K562 (cell line): ENCODE measurements around the gene TAC3. TPM values are rescaled to one million over a fixed set of nuclear protein-coding genes. Genes with fewer than 3 reads are reported as not detected.

Source experiments
- CBFA2T3 ChIP-seq: fragments of 450-650 bp; IDR thresholded peaks from 2 replicates; pipeline ENCODE4 v1.6.1; 2017
- MEF2A ChIP-seq: IDR thresholded peaks from 2 replicates; pipeline ENCODE4 v1.6.1; 2011; ENCODE audit warnings: low read depth, mild to moderate bottlenecking, low read length, moderate library complexity; ENCODE audit not compliant: control insufficient read depth
- NR2C2 ChIP-seq, 2 experiments: fragments of 200-800 bp in 1 of 2; sonication (Bioruptor generic) in 1 of 2; sonication (generic) in 1 of 2; formaldehyde crosslinking in 1 of 2; IDR thresholded peaks; 2 replicates each; pipeline versions ENCODE4 v1.6.1 to v1.8.0; 2016 to 2022; ENCODE audit warnings: mild to moderate bottlenecking in 1 of 2, missing compliant biosample characterization in 1 of 2, missing genetic modification characterization in 1 of 2, missing genetic modification reagents in 1 of 2
- PML ChIP-seq: IDR thresholded peaks from 2 replicates; pipeline ENCODE4 v1.6.1; 2012; ENCODE audit warnings: low read length, inconsistent platforms
- TGIF2 ChIP-seq: sonication (generic); formaldehyde crosslinking; IDR thresholded peaks from 2 replicates; pipeline ENCODE4 v1.8.1; 2022; ENCODE audit warnings: mild to moderate bottlenecking, missing genetic modification reagents, moderate library complexity
- ZBTB7A ChIP-seq: IDR thresholded peaks from 2 replicates; pipeline ENCODE4 v1.6.1; 2011; ENCODE audit warnings: low read depth, mild to moderate bottlenecking, low read length, moderate library complexity, borderline replicate concordance; ENCODE audit not compliant: control insufficient read depth
- polyA plus RNA-seq, 8 experiments: library from polyadenylated mRNA; depleted of rRNA in 4 of 8; stranded (reverse) in 5 of 8; unstranded in 3 of 8; fragments of >200 nt; fragmentation: Nextera tagmentation in 2 of 8; fragmentation: Illumina TruSeq in 1 of 8; extraction: Ambion mirVana in 2 of 8; extraction: Trizol in 1 of 8; gene quantifications; 2 replicates each; pipeline versions ENCODE4 v1.2.1 to v1.2.3, GENCODE V29; 2011 to 2014; ENCODE audit warnings: inconsistent platforms in 1 of 8, missing spikeins in 1 of 8
- total RNA-seq, 7 experiments: library from RNA; depleted of rRNA in 6 of 7; stranded (reverse); fragments of >200 nt in 6 of 7; fragmentation: Illumina TruSeq in 2 of 7; extraction: Trizol in 2 of 7; gene quantifications; 2 replicates each; pipeline versions ENCODE4 v1.2.1 to v1.2.3, GENCODE V29; 2011 to 2021; ENCODE audit warnings: low replicate concordance in 1 of 7
- TF ChIP-seq, protein P1 (sequence below): fragments of 450-650 bp; IDR thresholded peaks from 2 replicates; pipeline ENCODE4 v1.6.1; 2016; ENCODE audit warnings: mild to moderate bottlenecking, moderate library complexity
- TF ChIP-seq, protein P2 (sequence below): fragments of 250-450 bp; sonication (Bioruptor Pico); IDR thresholded peaks from 2 replicates; pipeline ENCODE4 v1.4.0; 2020; ENCODE audit warnings: mild to moderate bottlenecking, moderate library complexity, borderline replicate concordance
- TF ChIP-seq, protein P3 (sequence below), 2 experiments: fragments of 200-800 bp in 1 of 2; sonication (Bioruptor generic) in 1 of 2; sonication (generic) in 1 of 2; formaldehyde crosslinking in 1 of 2; IDR thresholded peaks in 1 of 2; conservative IDR thresholded peaks in 1 of 2; 2 replicates each; pipeline versions ENCODE4 v1.5.0 to v1.6.1; 2016 to 2020; ENCODE audit warnings: missing compliant biosample characterization in 1 of 2, missing genetic modification characterization in 1 of 2, missing genetic modification reagents in 1 of 2

Gene TAC3
- total and polyA plus RNA-seq, 9 of the 15 experiments (the other 6 are each of a cell fraction or from before 2014, with no cell fraction given): 0.29 to 2.8 (median 1.4) TPM

GRCh38 chr12:57005980-57006808, 10.1 kb downstream of the TAC3 start, which contains the start of gene ZBTB39 (continued):
- TF ChIP-seq, protein P1, sequence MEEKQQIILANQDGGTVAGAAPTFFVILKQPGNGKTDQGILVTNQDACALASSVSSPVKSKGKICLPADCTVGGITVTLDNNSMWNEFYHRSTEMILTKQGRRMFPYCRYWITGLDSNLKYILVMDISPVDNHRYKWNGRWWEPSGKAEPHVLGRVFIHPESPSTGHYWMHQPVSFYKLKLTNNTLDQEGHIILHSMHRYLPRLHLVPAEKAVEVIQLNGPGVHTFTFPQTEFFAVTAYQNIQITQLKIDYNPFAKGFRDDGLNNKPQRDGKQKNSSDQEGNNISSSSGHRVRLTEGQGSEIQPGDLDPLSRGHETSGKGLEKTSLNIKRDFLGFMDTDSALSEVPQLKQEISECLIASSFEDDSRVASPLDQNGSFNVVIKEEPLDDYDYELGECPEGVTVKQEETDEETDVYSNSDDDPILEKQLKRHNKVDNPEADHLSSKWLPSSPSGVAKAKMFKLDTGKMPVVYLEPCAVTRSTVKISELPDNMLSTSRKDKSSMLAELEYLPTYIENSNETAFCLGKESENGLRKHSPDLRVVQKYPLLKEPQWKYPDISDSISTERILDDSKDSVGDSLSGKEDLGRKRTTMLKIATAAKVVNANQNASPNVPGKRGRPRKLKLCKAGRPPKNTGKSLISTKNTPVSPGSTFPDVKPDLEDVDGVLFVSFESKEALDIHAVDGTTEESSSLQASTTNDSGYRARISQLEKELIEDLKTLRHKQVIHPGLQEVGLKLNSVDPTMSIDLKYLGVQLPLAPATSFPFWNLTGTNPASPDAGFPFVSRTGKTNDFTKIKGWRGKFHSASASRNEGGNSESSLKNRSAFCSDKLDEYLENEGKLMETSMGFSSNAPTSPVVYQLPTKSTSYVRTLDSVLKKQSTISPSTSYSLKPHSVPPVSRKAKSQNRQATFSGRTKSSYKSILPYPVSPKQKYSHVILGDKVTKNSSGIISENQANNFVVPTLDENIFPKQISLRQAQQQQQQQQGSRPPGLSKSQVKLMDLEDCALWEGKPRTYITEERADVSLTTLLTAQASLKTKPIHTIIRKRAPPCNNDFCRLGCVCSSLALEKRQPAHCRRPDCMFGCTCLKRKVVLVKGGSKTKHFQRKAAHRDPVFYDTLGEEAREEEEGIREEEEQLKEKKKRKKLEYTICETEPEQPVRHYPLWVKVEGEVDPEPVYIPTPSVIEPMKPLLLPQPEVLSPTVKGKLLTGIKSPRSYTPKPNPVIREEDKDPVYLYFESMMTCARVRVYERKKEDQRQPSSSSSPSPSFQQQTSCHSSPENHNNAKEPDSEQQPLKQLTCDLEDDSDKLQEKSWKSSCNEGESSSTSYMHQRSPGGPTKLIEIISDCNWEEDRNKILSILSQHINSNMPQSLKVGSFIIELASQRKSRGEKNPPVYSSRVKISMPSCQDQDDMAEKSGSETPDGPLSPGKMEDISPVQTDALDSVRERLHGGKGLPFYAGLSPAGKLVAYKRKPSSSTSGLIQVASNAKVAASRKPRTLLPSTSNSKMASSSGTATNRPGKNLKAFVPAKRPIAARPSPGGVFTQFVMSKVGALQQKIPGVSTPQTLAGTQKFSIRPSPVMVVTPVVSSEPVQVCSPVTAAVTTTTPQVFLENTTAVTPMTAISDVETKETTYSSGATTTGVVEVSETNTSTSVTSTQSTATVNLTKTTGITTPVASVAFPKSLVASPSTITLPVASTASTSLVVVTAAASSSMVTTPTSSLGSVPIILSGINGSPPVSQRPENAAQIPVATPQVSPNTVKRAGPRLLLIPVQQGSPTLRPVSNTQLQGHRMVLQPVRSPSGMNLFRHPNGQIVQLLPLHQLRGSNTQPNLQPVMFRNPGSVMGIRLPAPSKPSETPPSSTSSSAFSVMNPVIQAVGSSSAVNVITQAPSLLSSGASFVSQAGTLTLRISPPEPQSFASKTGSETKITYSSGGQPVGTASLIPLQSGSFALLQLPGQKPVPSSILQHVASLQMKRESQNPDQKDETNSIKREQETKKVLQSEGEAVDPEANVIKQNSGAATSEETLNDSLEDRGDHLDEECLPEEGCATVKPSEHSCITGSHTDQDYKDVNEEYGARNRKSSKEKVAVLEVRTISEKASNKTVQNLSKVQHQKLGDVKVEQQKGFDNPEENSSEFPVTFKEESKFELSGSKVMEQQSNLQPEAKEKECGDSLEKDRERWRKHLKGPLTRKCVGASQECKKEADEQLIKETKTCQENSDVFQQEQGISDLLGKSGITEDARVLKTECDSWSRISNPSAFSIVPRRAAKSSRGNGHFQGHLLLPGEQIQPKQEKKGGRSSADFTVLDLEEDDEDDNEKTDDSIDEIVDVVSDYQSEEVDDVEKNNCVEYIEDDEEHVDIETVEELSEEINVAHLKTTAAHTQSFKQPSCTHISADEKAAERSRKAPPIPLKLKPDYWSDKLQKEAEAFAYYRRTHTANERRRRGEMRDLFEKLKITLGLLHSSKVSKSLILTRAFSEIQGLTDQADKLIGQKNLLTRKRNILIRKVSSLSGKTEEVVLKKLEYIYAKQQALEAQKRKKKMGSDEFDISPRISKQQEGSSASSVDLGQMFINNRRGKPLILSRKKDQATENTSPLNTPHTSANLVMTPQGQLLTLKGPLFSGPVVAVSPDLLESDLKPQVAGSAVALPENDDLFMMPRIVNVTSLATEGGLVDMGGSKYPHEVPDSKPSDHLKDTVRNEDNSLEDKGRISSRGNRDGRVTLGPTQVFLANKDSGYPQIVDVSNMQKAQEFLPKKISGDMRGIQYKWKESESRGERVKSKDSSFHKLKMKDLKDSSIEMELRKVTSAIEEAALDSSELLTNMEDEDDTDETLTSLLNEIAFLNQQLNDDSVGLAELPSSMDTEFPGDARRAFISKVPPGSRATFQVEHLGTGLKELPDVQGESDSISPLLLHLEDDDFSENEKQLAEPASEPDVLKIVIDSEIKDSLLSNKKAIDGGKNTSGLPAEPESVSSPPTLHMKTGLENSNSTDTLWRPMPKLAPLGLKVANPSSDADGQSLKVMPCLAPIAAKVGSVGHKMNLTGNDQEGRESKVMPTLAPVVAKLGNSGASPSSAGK: no peak
- TF ChIP-seq ZBTB7A (peak; percentile 96), TGIF2 (CRISPR knock-in tag) (no peak), MEF2A (no peak), CBFA2T3 (no peak), NR2C2 (CRISPR knock-in tag; IDR thresholded peaks at IDR 0.05) (no peak), NR2C2 (tag; IDR thresholded peaks at IDR 0.05) (peak; percentile 42; the same call in 1 of the 2 replicates), PML (0 out of 2 replicates have a peak, but pooled peaks have one; percentile 12)
- TF ChIP-seq, protein P2, sequence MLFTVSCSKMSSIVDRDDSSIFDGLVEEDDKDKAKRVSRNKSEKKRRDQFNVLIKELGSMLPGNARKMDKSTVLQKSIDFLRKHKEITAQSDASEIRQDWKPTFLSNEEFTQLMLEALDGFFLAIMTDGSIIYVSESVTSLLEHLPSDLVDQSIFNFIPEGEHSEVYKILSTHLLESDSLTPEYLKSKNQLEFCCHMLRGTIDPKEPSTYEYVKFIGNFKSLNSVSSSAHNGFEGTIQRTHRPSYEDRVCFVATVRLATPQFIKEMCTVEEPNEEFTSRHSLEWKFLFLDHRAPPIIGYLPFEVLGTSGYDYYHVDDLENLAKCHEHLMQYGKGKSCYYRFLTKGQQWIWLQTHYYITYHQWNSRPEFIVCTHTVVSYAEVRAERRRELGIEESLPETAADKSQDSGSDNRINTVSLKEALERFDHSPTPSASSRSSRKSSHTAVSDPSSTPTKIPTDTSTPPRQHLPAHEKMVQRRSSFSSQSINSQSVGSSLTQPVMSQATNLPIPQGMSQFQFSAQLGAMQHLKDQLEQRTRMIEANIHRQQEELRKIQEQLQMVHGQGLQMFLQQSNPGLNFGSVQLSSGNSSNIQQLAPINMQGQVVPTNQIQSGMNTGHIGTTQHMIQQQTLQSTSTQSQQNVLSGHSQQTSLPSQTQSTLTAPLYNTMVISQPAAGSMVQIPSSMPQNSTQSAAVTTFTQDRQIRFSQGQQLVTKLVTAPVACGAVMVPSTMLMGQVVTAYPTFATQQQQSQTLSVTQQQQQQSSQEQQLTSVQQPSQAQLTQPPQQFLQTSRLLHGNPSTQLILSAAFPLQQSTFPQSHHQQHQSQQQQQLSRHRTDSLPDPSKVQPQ: no peak
- TF ChIP-seq, protein P3, sequence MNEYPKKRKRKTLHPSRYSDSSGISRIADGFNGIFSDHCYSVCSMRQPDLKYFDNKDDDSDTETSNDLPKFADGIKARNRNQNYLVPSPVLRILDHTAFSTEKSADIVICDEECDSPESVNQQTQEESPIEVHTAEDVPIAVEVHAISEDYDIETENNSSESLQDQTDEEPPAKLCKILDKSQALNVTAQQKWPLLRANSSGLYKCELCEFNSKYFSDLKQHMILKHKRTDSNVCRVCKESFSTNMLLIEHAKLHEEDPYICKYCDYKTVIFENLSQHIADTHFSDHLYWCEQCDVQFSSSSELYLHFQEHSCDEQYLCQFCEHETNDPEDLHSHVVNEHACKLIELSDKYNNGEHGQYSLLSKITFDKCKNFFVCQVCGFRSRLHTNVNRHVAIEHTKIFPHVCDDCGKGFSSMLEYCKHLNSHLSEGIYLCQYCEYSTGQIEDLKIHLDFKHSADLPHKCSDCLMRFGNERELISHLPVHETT (CRISPR knock-in tag; conservative IDR thresholded peaks at IDR 0.05 in 1 of 2, IDR thresholded peaks at IDR 0.05 in 1 of 2): peak in 1 of 2 experiments; percentile 84; a peak in 1 of 4 replicates
